GM12864 (cell line): ENCODE results near the gene DCUN1D3.

Experiments used
- DNase-seq: peaks from one replicate; pipeline ENCODE4 v3.0.0-alpha.2; 2011; ENCODE audit warnings: low read depth
- H3K4me3 ChIP-seq: 2 replicates; pipeline ENCODE4 v1.5.1; 2011; ENCODE audit warnings: mild to moderate bottlenecking, low read depth, low read length, control low read depth
- TF ChIP-seq, protein P1 (sequence below): IDR thresholded peaks from 2 replicates; pipeline ENCODE4 v1.5.1; 2011; ENCODE audit warnings: low read depth, mild to moderate bottlenecking, moderate library complexity, low read length, control low read depth, inconsistent platforms; ENCODE audit errors: missing control alignments

The DCUN1D3 gene

DNA sequence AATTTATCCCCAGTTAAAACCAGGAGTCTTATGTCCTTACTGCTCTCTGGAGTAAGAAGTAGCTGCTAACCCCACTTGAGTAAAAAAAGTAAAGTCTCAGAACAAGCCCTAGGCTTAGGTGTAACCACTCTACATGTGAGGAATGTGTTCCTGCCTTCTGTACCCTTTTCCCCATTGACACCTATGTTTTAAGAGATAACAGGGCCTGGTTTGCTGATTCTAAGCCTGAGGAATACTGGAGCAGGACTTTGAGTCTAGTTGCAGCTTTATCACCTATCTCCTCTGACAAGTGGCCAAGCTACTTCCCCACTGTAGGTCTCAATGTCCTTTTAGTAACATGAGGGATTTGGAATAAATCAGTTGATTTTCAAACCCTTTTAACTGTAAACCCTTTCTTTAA, 53.6 kb downstream of the DCUN1D3 start:
- TF ChIP-seq, protein P1, sequence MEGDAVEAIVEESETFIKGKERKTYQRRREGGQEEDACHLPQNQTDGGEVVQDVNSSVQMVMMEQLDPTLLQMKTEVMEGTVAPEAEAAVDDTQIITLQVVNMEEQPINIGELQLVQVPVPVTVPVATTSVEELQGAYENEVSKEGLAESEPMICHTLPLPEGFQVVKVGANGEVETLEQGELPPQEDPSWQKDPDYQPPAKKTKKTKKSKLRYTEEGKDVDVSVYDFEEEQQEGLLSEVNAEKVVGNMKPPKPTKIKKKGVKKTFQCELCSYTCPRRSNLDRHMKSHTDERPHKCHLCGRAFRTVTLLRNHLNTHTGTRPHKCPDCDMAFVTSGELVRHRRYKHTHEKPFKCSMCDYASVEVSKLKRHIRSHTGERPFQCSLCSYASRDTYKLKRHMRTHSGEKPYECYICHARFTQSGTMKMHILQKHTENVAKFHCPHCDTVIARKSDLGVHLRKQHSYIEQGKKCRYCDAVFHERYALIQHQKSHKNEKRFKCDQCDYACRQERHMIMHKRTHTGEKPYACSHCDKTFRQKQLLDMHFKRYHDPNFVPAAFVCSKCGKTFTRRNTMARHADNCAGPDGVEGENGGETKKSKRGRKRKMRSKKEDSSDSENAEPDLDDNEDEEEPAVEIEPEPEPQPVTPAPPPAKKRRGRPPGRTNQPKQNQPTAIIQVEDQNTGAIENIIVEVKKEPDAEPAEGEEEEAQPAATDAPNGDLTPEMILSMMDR, result no peak
- DNase-seq, result no peak
- no peak overlapping the region for H3K4me3 ChIP-seq

- TF ChIP-seq, protein P1, result no peak
- DNase-seq, result no peak
- no peak overlapping the region for H3K4me3 ChIP-seq
Measured at GRCh38 chr16:20846030-20846429, 54.1 kb downstream of the DCUN1D3 start.

DNA sequence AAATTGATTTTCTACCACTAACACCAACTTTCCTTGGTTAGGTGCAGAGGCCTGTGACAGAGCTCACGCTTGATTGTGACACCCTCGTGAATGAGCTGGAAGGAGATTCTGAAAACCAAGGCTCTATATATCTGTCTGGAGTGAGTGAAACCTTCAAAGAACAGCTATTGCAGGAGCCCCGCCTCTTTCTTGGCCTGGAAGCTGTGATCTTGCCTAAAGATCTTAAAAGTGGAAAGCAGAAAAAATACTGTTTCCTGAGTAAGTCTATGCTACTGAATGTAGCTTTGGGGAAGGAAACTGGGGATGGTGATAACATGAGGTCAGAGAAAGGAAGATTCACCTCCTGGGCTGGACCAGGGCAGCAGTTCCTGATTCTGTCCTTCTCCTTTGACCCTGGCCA, 55.6 kb downstream of the DCUN1D3 start:
- DNase-seq, result no peak
- H3K4me3 ChIP-seq, result no peak overlapping the region
- TF ChIP-seq, protein P1, result no peak

- no peak overlapping the region for H3K4me3 ChIP-seq
- no peak for DNase-seq
- TF ChIP-seq, protein P1, result no peak
Measured at GRCh38 chr16:20844054-20844453, 56.1 kb downstream of the DCUN1D3 start.

DNA sequence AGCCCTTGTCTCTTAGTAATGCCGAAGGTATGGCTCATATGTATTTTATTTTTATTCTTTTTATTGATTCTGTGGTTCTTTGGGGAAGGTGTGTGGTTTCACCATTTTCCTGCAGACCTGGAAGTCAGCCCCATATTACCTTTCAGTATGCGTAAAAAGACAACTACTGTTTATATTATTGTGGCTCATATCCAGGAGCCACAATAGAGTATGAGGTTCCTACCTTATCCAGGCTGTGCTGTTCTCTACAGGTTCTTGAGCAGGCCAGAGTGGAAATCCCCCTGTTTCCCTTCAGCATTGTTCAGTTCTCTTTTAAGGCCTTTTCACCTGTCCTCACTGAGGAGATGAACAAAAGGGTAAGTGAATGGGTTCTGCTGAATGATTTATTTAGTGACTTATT, 60.7 kb downstream of the DCUN1D3 start:
- TF ChIP-seq, protein P1, result no peak
- H3K4me3 ChIP-seq, result no peak overlapping the region
- DNase-seq, result no peak

DNA sequence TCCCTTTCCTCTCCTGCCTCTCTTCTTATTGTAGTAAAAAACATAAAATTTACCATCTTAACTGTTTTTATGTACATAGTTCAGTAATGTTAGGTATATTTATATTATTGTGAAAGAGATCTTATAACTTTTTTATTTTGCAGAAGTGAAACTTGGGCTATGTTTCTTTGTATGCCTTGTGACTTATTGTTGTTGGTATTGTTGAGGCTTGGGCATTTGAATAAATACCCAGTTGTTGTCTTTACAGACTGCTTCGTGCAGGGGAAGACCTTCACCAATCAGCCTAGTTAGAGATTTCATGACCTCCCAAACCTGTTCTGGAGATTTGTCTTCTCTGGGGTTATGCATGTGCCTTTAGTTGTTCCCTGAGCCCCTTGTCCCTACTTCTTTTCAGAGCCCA, 61.9 kb downstream of the DCUN1D3 start:
- TF ChIP-seq, protein P1, result no peak
- no peak for DNase-seq
- no peak overlapping the region for H3K4me3 ChIP-seq

GRCh38 chr16:20833086-20833485, 67.1 kb downstream of the DCUN1D3 start:
- no peak for DNase-seq
- TF ChIP-seq, protein P1, result no peak
- H3K4me3 ChIP-seq, result no peak overlapping the region
